ENCODE data around the gene IRX4.

The IRX4 gene

DNA sequence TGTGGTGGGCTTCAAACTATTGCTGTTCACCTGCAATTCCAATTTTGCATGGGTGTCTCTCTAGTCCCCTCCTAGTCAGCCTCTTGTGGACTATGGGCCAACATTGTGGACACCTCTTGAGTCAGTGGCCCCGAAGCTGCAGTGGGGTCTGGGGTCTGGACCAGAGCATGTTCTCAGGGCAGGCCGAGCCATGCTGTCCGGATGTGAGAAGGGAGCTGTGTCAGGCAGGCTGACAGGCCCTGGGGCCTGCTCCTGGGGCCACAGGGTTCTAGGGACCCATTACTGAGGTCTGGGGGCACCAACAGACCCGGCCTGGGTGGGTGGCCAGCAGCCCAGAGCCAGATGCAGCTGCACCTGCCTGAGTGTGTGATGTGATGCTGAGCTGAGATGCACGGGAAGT, 16.5 kb upstream of the IRX4 start:
- Histone ChIP-seq H3K9me3 (ENCODE audit: control insufficient read depth, low read length) (peaks cover 3% of the 10 kb centered on the region), H3K27ac (ENCODE audit: low read depth, low read length, severe bottlenecking) (no peak overlapping the region), H3K4me3 (ENCODE audit: extremely low read depth, insufficient read depth, low read length, poor library complexity, severe bottlenecking) (no peak overlapping the region), H3K36me3 (ENCODE audit: control insufficient read depth, insufficient read depth, low read length) (no peaks in the 10 kb centered on the region), H3K4me1 (ENCODE audit: control insufficient read depth, insufficient read depth, low read length, poor library complexity, severe bottlenecking) (no peaks in the 10 kb centered on the region)
- WGBS, 2 experiments (ENCODE audit: insufficient coverage in 2 of 2): 83 to 88% methylated on average over 3 of the region's 5 CpGs

- no peaks in the 10 kb centered on the region for H3K9me3 ChIP-seq (ENCODE audit: control insufficient read depth, low read length)
- no peak overlapping the region for H3K27ac ChIP-seq (ENCODE audit: low read depth, low read length, severe bottlenecking)
- H3K36me3 ChIP-seq (ENCODE audit: control insufficient read depth, insufficient read depth, low read length): no peaks in the 10 kb centered on the region
- no peak overlapping the region for H3K4me3 ChIP-seq (ENCODE audit: extremely low read depth, insufficient read depth, low read length, poor library complexity, severe bottlenecking)
- no peaks in the 10 kb centered on the region for H3K4me1 ChIP-seq (ENCODE audit: control insufficient read depth, insufficient read depth, low read length, poor library complexity, severe bottlenecking)
- 88 to 96% methylated on average over 12 to 17 of the region's 18 CpGs for WGBS, 2 experiments (ENCODE audit: insufficient coverage in 2 of 2)
These were observed 15.2 kb upstream of the IRX4 start for GRCh38 chr5:1897816-1898450.

DNA sequence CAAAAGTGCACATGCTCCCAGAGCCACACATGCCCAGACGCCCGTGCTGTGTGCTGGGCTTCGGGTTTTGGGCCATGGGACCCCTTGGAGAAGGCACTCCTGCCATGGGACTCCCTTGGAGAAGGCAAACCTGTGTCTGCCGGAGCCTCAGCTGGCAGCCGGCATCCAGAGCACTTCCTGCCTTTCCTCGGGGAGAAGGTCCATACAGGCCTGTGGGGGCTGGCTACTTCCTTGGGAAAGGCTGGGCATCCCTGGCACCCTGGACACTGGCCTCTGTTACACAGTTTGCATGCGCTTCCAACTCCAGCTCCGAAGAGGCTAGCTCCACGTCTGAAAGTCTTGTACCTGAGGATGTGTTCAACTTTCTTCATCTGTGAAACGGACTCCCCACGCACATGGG, 14.7 kb upstream of the IRX4 start:
- no peaks in the 10 kb centered on the region for H3K36me3 ChIP-seq (ENCODE audit: control insufficient read depth, insufficient read depth, low read length)
- 81 to 84% methylated on average over 9 to 11 of the region's 11 CpGs for WGBS, 2 experiments (ENCODE audit: insufficient coverage in 2 of 2)
- no peaks in the 10 kb centered on the region for H3K4me1 ChIP-seq (ENCODE audit: control insufficient read depth, insufficient read depth, low read length, poor library complexity, severe bottlenecking)
- no peak overlapping the region for H3K4me3 ChIP-seq (ENCODE audit: extremely low read depth, insufficient read depth, low read length, poor library complexity, severe bottlenecking)
- H3K27ac ChIP-seq (ENCODE audit: low read depth, low read length, severe bottlenecking): no peak overlapping the region
- no peaks in the 10 kb centered on the region for H3K9me3 ChIP-seq (ENCODE audit: control insufficient read depth, low read length)

DNA sequence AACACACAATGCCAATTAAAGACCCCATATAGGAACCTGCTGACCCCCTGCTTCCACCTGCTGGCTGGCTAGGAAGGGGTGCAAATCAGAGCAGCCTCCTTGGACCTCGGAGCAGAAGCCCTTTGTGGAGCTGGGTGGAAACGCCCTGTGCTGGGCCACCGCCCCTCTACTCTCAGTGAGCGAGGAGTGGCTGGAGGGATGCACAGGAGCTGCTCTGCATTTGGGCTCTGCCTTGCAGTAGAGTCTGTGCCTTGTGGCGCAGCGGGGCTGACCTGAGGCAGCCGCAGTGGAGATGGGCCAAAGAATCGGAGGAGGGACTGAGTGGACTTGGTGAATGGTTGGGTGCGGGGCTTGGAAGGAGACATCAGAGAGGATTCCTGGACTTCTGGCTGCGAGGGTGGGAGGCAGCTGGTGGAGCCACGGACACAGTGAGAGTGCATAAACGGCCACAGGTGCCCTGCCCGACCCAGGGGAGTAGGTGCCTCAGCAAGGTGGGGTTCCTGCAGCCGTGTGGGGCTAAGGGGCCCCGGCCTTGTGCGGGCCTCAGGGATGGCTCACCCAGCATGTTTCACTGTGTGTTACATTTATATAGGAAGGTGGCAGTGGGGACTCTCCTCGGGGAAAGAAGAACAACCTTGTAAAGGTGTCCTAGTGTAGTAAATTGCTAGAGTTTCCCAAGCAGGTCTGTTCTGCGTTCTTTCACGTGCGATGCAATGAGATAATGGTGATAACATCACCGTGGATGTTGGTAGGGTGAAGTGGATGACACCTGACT, 14.1 kb upstream of the IRX4 start:
- no peak overlapping the region for H3K4me3 ChIP-seq (ENCODE audit: extremely low read depth, insufficient read depth, low read length, poor library complexity, severe bottlenecking)
- no peaks in the 10 kb centered on the region for H3K9me3 ChIP-seq (ENCODE audit: control insufficient read depth, low read length)
- no peak overlapping the region for H3K27ac ChIP-seq (ENCODE audit: low read depth, low read length, severe bottlenecking)
- 86 to 92% methylated on average over 18 to 21 of the region's 21 CpGs for WGBS, 2 experiments (ENCODE audit: insufficient coverage in 2 of 2)
- no peaks in the 10 kb centered on the region for H3K4me1 ChIP-seq (ENCODE audit: control insufficient read depth, insufficient read depth, low read length, poor library complexity, severe bottlenecking)
- H3K36me3 ChIP-seq (ENCODE audit: control insufficient read depth, insufficient read depth, low read length): no peaks in the 10 kb centered on the region

DNA sequence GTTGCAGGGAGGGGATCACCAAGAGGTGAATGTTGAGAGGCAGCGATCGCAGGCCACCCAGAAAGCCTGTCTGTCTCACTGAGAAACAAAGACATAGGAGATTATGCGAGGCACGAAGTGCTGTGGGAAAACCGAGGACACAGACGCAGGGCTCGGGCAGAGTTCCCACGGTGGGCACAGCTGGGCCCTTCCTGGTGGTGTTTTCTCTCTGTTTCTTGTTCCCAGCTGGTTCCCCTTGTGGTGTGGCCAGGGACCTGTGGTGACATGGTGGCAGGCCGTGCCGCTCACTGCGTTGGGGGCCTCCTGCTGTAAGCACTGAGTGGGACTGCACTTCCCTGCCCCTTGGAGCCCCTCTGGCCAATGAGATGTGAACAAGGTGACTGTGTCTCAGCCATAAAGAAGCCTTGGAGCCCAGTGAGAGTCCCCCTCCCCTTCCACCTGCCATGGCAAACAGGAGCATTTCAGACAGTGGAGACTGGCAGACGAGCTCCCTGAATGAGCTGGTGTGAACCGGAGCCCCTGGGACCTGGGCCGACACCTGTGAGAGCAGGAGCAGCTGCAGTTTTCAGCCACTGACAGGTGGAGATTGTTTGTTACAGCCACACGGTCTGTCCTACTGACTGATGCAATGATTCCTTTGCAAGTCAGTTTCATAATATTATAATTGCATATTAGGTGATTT, 13.2 kb upstream of the IRX4 start:
- no peak overlapping the region for H3K27ac ChIP-seq (ENCODE audit: low read depth, low read length, severe bottlenecking)
- no peaks in the 10 kb centered on the region for H3K36me3 ChIP-seq (ENCODE audit: control insufficient read depth, insufficient read depth, low read length)
- H3K4me1 ChIP-seq (ENCODE audit: control insufficient read depth, insufficient read depth, low read length, poor library complexity, severe bottlenecking): no peaks in the 10 kb centered on the region
- H3K9me3 ChIP-seq (ENCODE audit: control insufficient read depth, low read length): no peaks in the 10 kb centered on the region
- WGBS, 2 experiments (ENCODE audit: insufficient coverage in 2 of 2): 76 to 81% methylated on average over 14 of the region's 15 CpGs
- H3K4me3 ChIP-seq (ENCODE audit: extremely low read depth, insufficient read depth, low read length, poor library complexity, severe bottlenecking): no peak overlapping the region

DNA sequence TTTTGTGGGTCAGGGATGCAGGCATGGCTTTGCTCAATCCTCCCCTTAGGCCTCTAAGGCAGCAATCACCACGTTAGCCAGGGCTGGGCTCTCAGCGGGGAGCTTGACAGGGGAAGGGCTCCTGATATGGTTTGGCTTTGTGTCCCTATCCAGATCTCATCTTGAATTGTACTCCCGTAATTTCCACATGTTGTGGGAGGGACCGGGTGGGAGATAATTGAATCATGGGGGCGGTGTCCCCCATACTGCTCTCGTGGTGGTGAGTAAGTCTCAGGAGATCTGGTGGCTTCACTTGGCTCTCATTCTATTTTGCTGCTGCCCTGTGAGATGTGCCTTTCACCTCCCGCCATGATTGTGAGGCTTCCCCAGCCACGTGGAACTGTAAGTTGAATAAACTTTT, 11.5 kb upstream of the IRX4 start:
- H3K4me3 ChIP-seq (ENCODE audit: extremely low read depth, insufficient read depth, low read length, poor library complexity, severe bottlenecking): no peak overlapping the region
- no peaks in the 10 kb centered on the region for H3K36me3 ChIP-seq (ENCODE audit: control insufficient read depth, insufficient read depth, low read length)
- WGBS, 2 experiments (ENCODE audit: insufficient coverage in 2 of 2): 60 to 80% methylated on average over 4 to 6 of the region's 8 CpGs
- no peaks in the 10 kb centered on the region for H3K9me3 ChIP-seq (ENCODE audit: control insufficient read depth, low read length)
- H3K4me1 ChIP-seq (ENCODE audit: control insufficient read depth, insufficient read depth, low read length, poor library complexity, severe bottlenecking): no peaks in the 10 kb centered on the region
- no peak overlapping the region for H3K27ac ChIP-seq (ENCODE audit: low read depth, low read length, severe bottlenecking)

DNA sequence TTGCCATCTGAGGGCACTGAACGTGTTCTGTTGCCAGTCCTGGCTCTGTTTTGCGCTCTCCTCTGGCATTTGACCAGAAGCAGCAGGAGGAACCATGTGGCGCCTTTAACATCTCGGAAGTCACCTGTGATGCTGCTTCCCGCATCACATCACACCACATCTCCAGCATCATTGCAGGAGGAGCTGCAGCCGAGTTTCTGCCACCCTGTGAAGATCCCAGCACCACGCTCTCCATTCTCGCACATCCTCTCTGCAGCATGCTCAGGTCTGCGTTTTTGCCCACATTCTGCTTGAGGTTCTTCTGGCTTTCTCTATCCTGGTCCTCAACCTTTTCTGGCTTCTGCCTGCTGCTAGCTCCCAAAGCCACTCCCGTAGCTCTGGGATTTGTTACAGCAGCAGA, 11.0 kb upstream of the IRX4 start:
- no peak overlapping the region for H3K27ac ChIP-seq (ENCODE audit: low read depth, low read length, severe bottlenecking)
- no peaks in the 10 kb centered on the region for H3K9me3 ChIP-seq (ENCODE audit: control insufficient read depth, low read length)
- no peaks in the 10 kb centered on the region for H3K36me3 ChIP-seq (ENCODE audit: control insufficient read depth, insufficient read depth, low read length)
- no peaks in the 10 kb centered on the region for H3K4me1 ChIP-seq (ENCODE audit: control insufficient read depth, insufficient read depth, low read length, poor library complexity, severe bottlenecking)
- 86 to 93% methylated on average over 10 of the region's 10 CpGs for WGBS, 2 experiments (ENCODE audit: insufficient coverage in 2 of 2)
- no peak overlapping the region for H3K4me3 ChIP-seq (ENCODE audit: extremely low read depth, insufficient read depth, low read length, poor library complexity, severe bottlenecking)

DNA sequence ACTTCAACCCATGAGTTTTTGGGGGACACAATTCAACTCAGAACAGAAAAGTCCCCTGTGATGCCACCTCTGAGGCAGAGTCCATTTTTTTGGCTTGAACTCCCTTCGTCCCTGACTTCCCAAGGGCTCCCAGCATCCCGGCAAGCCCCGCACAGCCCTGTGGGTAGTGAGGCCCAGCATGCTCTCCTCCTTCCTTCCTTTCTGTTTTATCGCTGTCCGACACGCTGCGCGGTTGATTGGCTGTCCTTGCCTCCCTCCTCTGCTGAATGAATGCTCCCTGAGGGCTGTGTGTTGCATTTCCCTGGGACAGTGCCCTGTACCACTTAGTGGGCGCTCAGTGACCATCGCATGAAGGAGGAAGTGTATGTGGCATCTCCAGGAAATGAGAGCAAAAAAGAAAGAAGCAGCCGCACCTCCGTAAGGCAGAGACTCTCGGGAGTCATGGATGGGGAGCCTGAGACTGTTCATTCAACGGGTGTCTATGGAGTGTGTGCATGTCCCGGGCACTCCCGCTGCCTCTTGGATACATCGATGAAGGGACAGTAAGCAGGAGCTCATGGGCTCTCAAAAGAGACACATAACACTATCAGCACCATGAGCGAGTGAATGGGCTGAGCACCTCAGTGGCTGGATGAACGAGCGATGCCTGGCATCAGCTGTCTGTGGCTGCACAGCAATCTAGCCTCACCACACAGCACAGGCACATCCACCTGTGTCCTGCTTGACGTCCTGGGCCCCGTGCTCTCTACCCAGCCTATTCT, 10.1 kb upstream of the IRX4 start:
- H3K36me3 ChIP-seq (ENCODE audit: control insufficient read depth, insufficient read depth, low read length): no peaks in the 10 kb centered on the region
- no peak overlapping the region for H3K4me3 ChIP-seq (ENCODE audit: extremely low read depth, insufficient read depth, low read length, poor library complexity, severe bottlenecking)
- no peaks in the 10 kb centered on the region for H3K4me1 ChIP-seq (ENCODE audit: control insufficient read depth, insufficient read depth, low read length, poor library complexity, severe bottlenecking)
- no peaks in the 10 kb centered on the region for H3K9me3 ChIP-seq (ENCODE audit: control insufficient read depth, low read length)
- no peak overlapping the region for H3K27ac ChIP-seq (ENCODE audit: low read depth, low read length, severe bottlenecking)
- 90 to 91% methylated on average over 17 to 22 of the region's 22 CpGs for WGBS, 2 experiments (ENCODE audit: insufficient coverage in 2 of 2)

DNA sequence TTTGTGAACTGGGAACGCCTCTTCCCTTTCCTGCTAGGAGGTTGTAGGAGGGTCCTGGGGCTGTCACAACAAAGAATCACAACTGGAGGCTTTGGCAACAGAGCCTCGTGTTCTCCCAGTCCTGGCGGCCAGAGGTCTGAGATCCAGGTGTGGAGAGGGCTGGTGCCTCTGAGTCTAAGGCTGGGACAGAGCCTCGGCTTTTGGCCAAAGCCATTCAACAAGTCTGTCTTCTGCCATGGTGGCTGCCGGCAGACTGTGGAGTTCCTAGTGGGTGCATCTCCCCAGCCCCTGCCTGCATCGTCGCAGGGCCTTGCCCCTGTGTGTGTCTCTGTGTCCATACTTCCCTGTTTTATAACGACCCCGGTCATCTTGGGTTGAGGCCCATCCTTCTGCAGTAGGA, 9.5 kb upstream of the IRX4 start:
- H3K9me3 ChIP-seq (ENCODE audit: control insufficient read depth, low read length): no peaks in the 10 kb centered on the region
- no peaks in the 10 kb centered on the region for H3K4me1 ChIP-seq (ENCODE audit: control insufficient read depth, insufficient read depth, low read length, poor library complexity, severe bottlenecking)
- WGBS, 2 experiments (ENCODE audit: insufficient coverage in 2 of 2): 64 to 73% methylated on average over 9 of the region's 9 CpGs
- H3K4me3 ChIP-seq (ENCODE audit: extremely low read depth, insufficient read depth, low read length, poor library complexity, severe bottlenecking): no peak overlapping the region
- H3K27ac ChIP-seq (ENCODE audit: low read depth, low read length, severe bottlenecking): no peak overlapping the region
- no peaks in the 10 kb centered on the region for H3K36me3 ChIP-seq (ENCODE audit: control insufficient read depth, insufficient read depth, low read length)

DNA sequence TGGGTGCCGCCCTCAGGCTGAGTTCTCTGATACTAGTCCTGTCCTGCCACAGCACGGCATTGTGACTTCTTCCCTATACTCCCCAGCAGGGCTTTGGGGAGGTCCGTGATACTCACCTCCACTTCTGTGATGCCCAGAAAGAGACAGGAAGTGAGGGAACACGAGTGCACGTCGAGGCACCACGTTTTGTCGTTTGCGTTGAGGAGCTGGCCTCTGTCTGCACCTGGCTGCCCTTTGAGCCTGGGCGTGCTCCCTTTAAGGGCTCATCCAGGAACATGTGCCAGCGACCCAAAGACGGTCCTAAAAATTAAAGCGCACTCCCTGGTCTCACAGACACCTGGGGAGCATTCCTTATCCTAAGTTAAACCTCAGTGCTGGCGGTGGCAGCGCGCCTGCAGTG, 8.7 kb upstream of the IRX4 start:
- Histone ChIP-seq H3K9me3 (ENCODE audit: control insufficient read depth, low read length) (no peaks in the 10 kb centered on the region), H3K36me3 (ENCODE audit: control insufficient read depth, insufficient read depth, low read length) (no peaks in the 10 kb centered on the region), H3K27ac (ENCODE audit: low read depth, low read length, severe bottlenecking) (no peak overlapping the region), H3K4me3 (ENCODE audit: extremely low read depth, insufficient read depth, low read length, poor library complexity, severe bottlenecking) (no peak overlapping the region), H3K4me1 (ENCODE audit: control insufficient read depth, insufficient read depth, low read length, poor library complexity, severe bottlenecking) (no peaks in the 10 kb centered on the region)
- 82 to 86% methylated on average over 11 to 16 of the region's 16 CpGs for WGBS, 2 experiments (ENCODE audit: insufficient coverage in 2 of 2)
